ENCODE results near the gene IGSF6.

GRCh38 chr16:21613781-21614180 lies 38.6 kb downstream of the IGSF6 start:
- no peak for TF ChIP-seq POLR2A (IDR thresholded peaks at IDR 0.05)
- TF ChIP-seq, protein P1, sequence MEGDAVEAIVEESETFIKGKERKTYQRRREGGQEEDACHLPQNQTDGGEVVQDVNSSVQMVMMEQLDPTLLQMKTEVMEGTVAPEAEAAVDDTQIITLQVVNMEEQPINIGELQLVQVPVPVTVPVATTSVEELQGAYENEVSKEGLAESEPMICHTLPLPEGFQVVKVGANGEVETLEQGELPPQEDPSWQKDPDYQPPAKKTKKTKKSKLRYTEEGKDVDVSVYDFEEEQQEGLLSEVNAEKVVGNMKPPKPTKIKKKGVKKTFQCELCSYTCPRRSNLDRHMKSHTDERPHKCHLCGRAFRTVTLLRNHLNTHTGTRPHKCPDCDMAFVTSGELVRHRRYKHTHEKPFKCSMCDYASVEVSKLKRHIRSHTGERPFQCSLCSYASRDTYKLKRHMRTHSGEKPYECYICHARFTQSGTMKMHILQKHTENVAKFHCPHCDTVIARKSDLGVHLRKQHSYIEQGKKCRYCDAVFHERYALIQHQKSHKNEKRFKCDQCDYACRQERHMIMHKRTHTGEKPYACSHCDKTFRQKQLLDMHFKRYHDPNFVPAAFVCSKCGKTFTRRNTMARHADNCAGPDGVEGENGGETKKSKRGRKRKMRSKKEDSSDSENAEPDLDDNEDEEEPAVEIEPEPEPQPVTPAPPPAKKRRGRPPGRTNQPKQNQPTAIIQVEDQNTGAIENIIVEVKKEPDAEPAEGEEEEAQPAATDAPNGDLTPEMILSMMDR (IDR thresholded peaks at IDR 0.05) = no peak

Data from lower leg skin (tissue), 3 donors.